NOMO-1 (cell line): ENCODE measurements around the gene CSNK2A3.

ENCODE experiments used
- DNase-seq, 2 experiments: peaks; one replicate each; lab custom pipeline; 2025; ENCODE audit not compliant: unreplicated experiment in 2 of 2; lab: John Stamatoyannopoulos, UW

Gene CSNK2A3

DNA sequence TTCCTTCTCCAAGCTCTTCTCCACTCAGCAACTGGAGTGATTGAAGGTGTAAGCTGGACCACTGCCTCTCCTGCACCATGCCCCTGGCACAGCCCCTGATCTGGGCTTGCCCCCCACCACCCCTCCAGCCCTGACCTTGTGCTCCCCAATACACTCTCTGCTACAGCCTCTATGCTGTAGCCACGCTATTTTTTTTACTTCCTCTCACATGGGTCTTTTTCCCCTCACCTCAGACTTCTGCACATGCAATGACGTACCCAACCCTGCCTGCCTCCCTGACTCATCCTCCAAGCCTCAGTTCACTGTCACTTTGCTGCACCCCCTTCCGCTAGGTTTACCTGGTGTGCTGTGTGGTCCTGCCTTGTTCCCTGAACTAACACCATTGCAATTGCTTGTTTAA is 9.0 kb downstream of the CSNK2A3 start:
- DNase-seq, result no peak

DNA sequence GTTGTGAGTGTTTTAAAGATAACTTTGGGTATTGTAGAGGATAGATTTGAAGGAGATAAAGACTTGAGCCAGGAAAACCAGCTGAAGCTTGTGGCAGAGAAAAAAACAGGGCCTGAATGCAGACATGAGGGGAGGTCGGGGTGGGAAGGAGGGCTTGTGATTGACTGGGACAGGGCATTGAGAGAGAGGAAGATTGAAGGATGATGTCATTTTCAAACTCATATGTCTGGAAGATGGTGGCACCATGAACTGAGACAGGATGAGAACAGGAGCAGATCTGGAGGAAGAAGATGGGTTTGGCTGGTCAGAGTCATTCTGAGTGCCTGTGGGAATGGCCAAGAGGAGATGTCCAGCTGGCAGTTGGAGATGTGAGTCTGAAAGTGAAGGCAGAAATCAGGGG is 14.7 kb downstream of the CSNK2A3 start:
- no peak for DNase-seq

DNA sequence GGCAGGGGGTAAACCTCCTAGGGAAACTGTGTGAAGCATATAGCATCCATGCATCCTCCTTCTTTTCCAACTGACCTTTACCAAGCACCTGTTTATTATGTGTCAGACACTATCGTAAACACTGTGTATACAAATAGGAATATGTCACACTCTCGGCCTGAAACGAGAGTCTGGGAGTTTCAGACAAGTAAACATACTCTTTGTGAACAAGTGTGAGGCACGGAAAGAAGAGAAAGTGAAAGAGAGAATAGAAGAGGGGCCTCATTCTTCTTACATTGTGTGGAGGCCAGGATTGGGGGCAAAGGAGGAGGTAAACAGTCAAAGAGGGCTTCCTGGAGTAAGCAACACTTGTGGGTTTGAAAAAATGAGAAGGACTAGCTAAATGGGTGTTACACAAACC is 16.4 kb downstream of the CSNK2A3 start:
- no peak for DNase-seq

DNA sequence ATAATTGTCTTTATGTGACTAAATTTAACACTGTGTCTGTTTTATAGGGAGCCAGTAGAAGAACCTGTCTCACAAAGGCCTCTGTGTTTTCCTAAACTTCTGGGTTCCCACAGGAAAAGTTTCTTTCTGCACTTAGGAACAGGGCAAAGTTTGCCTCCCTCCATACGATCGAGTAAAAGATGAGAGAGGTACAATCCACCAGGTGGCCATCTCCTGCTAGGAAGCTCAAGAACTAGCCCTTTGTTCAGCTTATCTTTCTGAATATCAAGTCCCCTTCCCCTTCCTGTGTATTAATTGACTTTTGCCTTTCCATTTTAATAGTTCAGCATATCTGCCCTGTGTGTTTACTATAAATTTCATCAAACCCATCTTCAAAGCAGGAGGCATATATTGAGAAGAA is 18.0 kb downstream of the CSNK2A3 start:
- DNase-seq, result no peak

DNA sequence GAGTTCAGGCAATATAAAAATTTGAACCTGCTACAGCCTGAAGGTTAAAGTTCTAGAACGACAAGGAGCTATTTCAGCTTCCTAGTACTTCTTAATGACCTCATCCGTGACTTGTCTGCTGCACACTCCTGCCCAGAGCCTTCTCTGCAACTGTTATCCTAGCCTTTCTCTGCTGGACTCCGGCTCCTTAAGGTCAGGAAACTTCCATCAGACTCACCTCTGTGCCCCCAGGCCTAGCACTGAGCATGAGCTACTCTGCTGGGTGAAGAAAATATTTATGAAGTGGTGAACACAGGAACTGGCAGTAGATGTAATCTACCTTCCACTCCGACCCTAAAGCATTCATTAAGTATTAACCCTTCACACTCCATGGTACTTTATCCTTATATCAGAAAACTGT is 18.4 kb downstream of the CSNK2A3 start:
- no peak for DNase-seq

DNA sequence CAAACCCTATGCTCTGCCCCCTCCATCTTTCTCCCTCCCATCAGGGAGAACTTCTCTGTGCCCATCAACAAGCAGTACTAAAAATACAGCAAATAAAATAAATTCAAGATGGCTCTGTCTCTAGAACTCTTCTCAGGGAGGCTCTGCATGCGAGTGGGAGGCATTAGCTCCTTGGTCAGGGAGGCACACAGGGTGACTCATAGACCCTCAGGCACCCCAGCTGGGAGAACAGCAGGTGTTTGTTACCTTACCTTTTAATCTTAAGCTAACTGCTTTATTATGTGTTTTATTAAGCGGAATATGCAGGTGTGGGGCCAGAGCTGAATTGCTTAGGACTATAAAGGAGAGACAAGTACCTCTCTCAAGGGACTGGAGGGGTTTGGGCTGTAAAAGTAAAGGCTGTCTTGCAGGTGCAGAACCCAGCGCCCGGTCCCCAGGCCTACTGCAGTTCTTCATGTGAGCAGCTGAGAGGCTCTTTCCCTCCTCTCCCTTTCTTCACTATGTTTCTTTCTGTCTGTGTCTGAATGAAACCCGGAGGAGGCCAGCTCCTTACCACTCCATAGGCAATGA is 20.8 kb downstream of the CSNK2A3 start:
- DNase-seq, result no peak

DNA sequence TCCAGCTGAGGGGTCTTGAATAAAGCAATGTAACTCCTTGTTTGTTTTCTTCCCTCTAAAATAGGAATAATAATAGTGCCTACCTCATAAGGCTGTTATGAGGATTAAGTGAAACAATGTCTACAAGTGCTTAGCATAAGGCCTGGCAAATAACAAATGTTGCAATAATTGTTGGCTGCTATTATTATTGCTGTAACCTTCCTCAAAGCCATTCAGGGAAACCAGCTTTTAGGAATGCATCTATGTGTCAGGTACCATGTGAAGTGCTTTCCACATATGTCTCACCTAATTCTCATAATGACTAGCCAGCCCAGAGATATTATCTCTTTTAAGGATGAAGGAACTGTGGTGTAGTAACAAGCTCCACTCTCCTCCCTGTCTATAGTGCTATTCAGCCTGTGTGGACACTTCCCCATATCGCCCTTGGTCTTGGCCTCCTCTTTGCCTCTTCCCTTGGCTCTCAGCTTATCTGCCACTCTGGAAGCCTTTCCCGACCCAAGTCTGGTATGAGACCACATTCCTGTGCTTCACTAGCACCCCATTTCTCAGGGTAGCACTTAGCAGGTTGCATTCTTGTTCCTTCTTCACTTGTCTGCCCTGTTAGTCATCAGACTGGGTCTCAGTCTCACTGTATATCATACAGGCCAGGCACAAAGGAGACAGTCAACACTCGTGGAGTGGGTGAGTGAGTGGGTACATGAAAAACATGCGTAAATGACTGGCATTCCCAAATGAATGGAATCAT is 23.8 kb downstream of the CSNK2A3 start:
- DNase-seq, result no peak

DNA sequence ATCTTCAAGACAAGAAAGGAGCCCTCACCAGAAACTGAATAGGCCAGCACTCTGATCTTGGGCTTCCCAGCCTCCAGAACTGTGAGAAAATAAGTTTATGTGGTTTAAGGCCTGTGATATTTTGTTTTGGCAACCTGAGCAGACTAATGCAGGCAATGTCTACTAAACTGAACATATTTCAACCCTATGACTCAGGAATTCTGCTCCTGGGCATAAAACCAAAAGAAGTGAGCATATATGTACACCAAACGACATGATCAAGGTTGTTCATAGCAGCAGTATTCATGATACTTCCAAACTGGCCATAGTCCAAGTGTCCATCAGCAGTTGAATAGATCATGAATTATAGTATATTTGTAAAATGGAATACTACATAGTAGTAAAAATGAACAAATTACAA is 29.0 kb downstream of the CSNK2A3 start:
- DNase-seq, result no peak

DNA sequence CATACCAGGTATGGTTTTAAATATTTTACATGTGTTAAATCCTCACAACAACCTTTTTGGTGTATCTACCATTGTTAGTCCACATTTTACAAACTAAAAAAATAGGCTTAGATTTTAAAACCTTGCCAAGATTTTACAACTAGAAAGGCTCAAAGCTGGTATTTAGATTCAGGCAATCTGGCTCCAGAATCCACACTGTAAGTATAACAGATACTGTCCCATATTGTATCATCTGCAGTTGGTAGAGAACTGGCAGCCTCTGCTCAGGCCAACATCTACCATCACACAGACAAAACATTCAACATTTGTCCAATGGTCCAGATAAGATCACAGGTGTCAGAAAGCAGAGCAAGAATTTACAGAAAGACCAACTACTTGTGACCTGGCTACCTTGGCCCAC is 30.9 kb downstream of the CSNK2A3 start:
- no peak for DNase-seq

DNA sequence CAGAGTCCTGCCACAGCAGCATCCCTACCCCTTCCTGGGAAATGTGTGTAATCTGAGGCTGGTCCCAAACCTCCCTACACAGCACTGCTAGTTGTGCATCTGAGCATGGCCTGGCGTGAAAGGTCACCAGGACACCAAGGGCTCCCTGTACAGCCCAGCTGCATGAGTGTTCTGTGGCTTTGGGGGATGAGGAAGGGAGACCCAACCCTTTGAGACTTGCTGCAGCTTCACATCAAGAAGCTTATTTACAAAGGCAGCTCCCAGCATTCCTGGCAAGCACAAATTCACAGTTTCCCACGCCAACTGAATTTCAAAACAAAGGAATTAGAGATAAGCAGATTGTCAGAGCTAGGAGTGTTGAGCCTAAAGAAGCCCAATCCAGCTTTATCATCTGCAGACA is 32.2 kb downstream of the CSNK2A3 start:
- no peak for DNase-seq

DNA sequence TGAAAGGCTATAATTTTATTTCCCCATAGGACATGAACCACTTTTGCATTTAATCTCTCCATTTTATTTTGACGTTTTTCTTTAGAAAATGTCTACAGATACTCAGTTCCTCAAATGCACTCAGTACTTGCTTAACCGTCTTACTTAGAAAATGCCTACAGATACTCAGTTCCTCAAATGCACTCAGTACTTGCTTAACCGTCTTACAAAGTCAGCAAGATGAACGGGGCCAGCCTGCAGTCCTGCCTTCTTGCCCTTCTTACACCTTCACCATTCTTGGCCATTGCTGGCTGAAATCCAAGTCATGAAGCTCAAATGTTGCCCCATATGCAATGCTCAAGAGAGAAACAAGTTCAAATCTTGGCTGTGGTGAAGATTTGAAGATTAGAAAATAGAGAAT is 34.1 kb downstream of the CSNK2A3 start:
- DNase-seq, result peak; percentile 88 to 94

DNA sequence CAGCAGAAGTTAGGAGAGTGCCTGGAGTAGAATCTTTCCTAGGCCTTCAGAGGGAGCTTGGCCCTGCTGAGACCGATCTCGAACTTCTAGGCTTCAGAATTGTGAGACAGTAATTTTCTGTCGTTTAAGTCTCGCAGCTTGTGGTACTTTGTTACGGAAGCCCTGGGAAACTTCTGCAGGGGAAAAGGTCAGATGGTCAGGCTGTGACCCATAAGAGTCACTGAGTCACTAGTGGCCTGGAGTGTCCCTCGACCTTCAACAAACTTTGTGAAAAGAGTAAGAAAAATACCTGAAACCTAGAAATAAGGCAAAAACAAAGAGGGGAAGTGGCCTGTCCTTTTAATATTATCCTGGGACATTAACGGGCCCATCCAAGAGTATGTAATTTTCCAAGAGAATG is 34.6 kb downstream of the CSNK2A3 start:
- DNase-seq, result no peak

DNA sequence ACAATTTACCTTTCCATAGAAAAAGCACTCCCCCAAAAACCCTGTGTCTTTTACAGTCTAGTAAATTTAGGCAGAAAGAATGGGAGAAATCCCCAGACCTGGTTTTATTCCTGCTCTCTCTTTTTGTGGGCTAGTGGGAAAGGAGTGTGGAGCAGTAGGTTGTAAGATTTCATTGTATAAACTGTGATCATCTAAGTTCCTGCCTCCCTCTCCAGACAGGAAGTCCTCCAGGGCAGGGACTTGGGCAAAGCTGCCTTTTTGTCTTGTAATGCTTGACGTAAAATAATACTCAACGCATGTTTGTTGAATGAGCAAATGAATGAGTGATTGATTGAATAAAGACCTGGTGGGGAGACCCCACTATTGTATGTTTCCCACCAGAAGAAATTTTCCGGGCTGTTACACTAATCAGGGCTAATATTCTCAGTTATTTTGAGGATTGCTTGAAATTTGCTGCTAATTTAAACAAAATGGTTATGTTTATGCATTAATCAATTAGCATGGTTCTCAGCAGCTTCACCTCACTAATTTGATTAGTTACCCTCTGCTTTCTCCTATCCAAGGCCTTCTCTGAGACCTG is 36.3 kb downstream of the CSNK2A3 start:
- DNase-seq, result no peak

DNA sequence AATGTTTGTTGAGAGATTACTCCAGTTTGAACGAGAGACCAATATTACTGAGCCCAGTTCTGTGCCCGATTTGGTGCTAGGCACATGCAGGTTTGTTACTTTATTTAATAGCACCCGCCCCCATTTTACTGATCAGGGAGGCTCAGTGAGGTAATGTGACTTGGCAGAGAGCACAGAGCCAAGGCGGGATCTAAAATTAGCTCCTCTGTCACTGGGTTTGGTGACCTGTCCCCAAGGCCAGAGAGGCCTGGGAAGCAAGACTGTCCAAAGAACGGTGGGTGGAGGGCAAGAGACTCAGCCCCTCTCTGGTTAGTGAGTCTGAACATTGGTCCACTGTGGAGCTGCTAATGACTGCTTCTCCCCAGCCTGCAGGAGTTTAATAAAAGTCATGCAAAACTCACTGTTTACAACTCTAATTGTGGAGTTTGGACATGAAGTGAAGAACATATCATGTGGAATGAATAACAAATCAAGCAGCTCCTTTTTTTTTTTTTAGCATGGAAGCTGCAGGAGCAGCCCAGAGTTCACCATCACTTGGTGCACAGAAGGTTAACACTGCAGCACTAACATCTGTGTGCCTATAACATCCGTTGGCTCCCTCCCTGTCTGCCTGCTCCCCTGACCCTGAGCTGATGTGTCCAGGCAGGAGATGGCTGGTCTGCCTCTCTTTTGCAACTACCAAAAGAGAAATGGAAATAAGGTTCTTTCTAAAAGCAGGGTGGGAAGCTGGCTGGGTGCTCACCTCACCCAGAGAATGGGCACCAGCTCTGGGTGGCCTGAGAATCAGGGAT is 39.0 kb downstream of the CSNK2A3 start:
- no peak for DNase-seq

DNA sequence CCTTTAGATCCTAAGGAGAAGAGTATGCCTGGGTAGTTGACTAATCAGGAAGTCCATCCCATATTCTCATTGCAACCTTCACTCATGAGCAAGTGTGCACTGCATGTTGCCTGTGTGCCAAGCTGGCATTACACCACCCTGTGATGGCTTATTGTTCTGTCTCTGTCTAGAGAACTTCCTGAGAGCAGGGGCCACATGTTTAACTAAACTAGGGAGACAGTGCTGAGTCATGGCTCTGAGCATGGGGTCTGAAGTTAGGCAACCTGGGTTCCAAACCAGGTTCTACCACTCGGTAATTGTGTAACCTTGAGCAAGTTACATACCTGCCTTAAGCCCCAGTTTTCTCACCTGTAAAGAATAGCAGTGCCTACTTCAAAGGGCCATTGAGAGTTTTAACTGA is 39.6 kb downstream of the CSNK2A3 start:
- DNase-seq, result peak in 1 of 2 experiments; percentile 51

DNA sequence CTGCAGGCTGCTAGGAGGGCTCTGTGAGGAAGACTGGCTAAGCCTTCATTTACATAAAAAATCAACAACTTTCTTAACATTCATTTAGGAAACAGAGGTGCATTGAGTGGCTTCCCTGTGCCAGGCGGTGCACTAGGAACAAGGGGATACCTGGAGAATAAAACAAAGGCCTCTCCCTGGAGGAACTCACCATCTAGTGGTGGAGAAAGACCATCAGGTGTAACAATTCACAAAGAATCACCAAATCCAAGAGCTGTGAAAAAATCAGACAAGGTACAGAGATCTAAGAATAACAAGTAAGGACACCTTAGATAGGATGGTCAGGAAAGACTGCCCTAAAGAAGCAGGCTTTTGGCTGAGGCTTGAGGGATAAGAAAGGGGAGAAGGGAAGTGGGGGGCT is 40.3 kb downstream of the CSNK2A3 start:
- DNase-seq, result no peak

DNA sequence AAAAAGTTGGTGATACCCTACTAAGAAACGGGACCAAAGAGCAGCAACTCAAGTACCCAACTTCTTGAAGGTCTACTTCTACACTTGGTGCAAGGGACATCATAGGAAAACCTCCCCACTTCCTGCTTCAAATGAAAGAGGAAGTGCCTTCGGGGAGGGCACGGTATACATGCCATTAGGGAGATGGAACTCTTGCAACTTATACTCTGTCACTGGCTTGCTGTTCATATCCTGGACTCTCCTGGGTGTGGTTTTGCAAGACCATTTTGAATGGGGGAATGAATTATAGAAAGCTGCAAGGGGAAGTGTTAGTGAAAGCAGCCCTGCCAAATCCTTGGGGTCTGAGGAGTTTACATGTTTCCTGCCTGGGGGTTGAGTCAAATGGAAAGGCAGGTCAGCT is 41.9 kb downstream of the CSNK2A3 start:
- peak; percentile 89 to 97 for DNase-seq

DNA sequence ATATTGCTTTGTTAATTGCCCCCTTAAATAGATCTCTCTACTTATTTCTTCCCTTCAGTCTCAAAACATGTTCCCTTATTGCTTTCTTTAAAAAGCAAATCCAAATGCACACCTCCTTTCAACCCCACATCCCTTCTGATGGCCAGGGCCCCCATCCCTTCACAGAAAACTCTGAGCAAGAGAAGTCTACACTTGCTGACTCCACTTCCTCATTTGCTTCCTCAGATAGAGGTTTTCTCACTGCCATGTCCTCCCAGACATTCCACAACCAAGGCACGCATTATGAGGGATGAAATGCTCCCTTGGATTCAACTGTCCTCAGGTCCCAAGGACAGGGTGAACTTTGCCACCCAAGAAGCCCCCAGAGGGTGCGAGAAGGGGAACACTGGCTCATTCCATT is 43.1 kb downstream of the CSNK2A3 start:
- no peak for DNase-seq

DNA sequence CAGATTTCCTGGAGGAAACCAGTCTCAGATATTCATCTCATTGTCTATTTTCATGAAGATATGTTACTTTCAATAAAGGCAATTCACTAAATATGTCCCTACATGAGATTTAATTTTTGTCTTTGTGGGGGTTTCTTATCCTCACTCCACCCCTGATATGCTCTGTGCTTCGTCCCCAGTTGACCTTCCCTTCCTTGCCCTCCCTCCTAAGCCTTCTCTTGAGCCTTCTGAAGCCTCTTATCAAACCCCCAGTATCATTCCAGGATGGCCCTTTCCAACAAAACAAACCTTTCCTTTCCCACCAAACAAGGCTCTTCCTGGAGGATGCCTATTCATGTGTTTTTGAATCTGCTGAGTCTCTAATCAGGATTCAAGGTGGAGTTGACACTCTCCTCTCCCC is 44.8 kb downstream of the CSNK2A3 start:
- no peak for DNase-seq

DNA sequence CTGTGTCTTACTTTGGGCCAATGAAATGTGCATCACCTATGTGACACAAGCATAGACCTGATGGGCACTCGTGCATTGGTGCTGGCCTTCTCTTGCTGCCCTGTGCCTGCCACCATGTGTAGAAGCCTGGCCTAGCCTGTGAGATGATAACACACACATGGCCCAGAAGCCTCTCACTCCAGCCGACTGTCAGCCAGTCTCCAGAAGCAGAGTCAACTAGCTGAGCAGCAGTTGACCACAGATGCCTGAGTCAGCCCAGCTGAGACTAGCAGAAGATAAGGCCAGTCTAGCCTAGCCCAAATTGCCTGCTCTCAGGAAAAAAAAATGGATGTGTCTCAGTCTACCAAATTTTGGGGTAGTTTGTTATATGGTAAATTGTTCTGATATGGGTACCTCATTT is 46.2 kb downstream of the CSNK2A3 start:
- no peak for DNase-seq

DNA sequence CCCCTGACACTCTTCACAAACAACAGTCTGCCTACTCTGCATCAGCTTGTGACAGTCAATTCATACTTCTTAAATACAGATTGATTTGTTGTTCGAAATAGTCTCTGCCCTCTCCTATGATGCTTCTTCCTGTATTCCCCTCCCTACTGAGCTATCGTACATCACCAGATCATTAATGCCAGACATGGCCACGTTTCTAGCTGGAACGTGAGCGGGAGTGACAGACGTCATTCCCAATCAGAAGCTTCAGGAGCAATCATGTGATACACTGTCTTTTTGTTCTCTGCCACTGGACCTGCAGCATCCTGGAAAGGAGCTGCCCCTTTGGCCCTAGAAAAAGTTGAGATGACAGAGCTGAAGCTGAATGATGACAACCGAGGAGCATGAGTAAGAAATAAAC is 48.5 kb downstream of the CSNK2A3 start:
- DNase-seq, result no peak

DNA sequence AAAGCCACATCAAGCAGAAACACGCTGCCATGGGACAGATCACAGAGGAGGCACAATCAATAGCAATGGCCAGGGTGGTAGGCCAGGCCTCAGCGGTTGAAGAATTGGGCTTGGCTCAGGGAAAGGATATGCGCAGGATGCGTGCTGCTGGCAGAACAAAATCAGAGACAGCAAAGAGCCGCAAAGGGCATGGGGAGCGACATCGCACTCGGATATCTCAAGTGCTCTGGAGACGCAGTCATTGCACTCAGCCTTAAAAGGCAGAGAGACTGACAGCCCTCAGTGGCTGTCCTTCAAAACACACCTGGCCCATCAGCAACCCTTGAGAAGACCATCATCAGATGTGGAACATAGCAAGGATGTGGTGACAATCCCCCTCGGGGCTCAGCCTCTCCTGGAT is 50.5 kb downstream of the CSNK2A3 start:
- no peak for DNase-seq
